GM13976 (cell line): ENCODE results near the gene ZNF804A.
"Not testable (repeated sequence)": the region's sequence is repeated elsewhere in the genome, so short reads cannot be mapped to it uniquely, and the experiment has no call there.

Source experiments
- DNase-seq: peaks from one replicate; pipeline ENCODE4 v3.0.0; 2012; ENCODE audit warnings: low spot score
- in situ Hi-C: fragments of 300-500 bp; cut with MboI; formaldehyde crosslinking; loops from one replicate; pipeline ENCODE4 v1.12.0; 2022; ENCODE audit warnings: low sequenced_read_pairs, mixed read lengths, inconsistent platforms; ENCODE audit not compliant: unreplicated experiment
- TF ChIP-seq, protein P1 (sequence below): IDR thresholded peaks from 2 replicates; pipeline ENCODE4 v1.5.1; 2012; ENCODE audit warnings: borderline replicate concordance, mild to moderate bottlenecking; ENCODE audit not compliant: insufficient read depth; ENCODE audit errors: extremely low read depth, missing control alignments, control extremely low read depth

The ZNF804A gene

DNA sequence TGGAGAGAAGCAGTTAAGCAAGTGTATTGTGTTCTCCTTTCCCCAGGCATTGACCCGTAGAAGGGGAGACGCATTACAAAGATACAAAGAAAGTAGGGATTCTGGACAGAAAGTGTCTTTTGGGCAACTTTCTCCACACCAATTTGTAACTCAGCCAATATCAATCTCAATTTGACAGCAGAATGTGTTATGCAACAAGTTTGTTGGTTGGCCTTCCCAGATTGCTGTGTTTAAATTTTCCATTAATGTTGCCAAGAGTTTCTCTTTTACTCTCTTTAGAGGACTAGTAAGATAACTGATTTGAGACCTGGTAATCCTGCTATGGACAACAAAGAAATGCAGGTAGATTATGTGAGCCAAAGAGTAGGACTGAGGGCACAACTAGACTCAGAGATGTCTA is 279.6 kb downstream of the ZNF804A start:
- TF ChIP-seq, protein P1, sequence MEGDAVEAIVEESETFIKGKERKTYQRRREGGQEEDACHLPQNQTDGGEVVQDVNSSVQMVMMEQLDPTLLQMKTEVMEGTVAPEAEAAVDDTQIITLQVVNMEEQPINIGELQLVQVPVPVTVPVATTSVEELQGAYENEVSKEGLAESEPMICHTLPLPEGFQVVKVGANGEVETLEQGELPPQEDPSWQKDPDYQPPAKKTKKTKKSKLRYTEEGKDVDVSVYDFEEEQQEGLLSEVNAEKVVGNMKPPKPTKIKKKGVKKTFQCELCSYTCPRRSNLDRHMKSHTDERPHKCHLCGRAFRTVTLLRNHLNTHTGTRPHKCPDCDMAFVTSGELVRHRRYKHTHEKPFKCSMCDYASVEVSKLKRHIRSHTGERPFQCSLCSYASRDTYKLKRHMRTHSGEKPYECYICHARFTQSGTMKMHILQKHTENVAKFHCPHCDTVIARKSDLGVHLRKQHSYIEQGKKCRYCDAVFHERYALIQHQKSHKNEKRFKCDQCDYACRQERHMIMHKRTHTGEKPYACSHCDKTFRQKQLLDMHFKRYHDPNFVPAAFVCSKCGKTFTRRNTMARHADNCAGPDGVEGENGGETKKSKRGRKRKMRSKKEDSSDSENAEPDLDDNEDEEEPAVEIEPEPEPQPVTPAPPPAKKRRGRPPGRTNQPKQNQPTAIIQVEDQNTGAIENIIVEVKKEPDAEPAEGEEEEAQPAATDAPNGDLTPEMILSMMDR, result no peak
- no peak for DNase-seq
- in situ Hi-C loops, result no loop called here

DNA sequence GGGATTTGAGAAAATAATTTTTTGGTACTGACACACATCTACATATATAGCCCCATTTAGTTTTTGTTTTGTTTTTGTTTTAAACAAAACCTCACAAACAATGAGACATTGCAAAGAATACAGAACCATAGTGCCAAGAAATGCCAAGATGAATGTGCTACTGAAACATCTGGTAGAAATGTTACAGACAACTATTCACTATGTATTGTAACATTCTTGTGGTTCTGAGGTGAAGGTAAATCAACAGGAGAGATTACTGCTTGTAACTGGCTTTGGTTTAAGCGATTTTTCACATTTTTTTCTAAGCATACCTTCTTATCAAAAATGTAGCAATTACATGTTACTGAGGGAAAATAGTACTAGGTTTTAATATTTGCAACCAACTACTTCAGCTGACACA is 281.3 kb downstream of the ZNF804A start:
- DNase-seq, result no peak
- in situ Hi-C loops, result no loop called here
- TF ChIP-seq, protein P1, result no peak

DNA sequence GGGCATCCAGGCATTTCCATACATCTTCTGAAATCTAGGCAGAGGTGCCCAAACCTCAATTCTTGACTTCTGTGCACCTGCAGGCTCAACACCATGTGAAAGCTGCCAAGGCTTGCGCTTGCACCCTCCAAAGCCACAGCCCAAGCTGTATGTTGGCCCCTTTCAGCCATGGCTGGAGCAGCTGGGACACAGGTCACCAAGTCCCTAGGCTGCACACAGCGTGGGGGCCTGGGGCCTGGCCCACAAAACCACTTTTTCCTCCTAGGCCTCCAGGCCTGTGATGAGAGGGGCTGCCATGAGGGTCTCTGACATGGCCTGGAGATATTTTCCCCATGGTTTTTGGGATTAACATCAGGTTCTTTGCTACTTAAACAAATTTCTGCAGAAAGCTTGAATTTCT is 288.3 kb downstream of the ZNF804A start:
- DNase-seq, in situ Hi-C loops: not testable (repeated sequence)

DNA sequence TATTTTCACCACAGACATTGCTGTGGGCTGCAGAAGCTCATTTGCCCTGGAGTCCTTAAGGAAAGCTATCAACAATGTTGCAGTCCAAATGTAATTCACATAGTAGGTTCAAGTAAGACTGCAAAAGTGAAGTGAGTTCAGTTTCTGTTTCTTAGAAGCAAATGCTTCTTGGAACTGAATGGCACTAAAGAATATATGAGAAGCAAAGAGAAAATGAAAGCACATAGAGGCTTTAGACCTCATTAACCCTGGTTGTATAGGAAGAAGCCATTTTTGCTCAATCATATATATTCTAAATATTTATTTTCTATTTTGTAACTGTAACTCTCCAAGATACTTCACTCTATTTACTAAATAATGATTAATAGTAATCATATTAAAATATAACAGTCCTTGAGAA is 292.0 kb downstream of the ZNF804A start:
- TF ChIP-seq, protein P1, result no peak
- in situ Hi-C loops, result no loop called here

DNA sequence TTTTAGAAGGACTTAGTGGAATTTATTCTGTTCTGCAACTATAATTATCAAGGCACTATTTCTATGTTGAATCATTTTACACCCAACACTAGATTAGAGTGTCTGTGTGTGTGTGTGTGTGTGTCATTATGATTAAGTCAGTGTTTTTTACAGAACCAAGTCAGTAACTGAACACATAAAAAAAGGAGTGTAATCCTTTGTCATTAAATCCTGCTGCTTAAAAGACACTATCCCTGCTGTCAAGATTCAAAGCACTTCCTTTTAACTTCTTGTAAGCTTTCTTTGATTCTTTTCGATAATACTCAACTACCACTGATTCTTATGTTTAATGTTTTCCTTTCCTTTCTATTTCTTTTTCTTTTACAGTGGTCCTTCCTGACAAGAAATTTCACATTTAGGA is 306.7 kb downstream of the ZNF804A start:
- DNase-seq, result no peak
- in situ Hi-C loops, result no loop called here
- TF ChIP-seq, protein P1, result no peak

More for the DNA sequence above, 292.0 kb downstream of the ZNF804A start:
- peak; percentile 16 for DNase-seq

DNA sequence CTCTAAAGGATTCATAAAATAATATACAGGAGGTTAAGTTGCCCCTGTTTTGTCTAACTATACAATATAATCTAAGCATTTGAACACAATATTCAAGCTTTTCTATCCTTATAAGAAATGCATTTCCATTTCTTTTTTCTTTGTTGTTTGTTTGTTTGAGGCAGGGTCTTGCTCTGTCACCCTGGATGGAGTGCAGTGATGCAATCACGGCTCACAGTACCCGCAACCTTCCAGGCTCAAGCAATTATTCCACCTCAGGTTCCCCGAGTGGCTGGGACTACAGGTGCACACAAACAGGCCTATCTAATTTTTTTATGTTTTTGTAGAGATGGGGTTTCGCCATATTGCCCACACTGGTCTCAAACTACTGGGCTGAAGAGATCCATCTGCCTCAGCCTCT is 307.8 kb downstream of the ZNF804A start:
- in situ Hi-C loops, result no loop called here
- no peak for DNase-seq
- TF ChIP-seq, protein P1, result no peak

DNA sequence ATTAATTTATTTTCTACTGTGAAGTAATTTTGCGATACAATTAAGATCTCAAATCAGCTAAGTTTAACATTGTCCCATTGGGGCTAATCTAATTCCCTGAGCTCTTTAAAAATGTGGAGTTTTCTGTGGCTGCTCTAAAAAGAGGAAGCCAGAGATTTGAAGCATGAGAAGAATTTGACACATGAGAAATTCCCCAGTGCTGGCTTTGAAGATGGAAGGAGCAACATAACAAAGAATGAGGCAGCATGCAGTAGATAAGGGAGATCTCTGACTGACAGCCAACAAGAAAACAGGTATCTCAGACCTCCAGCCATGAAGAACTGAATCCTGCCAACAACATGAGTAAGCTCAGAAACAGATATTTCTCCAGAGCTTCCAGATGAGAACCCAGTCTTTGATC is 308.4 kb downstream of the ZNF804A start:
- TF ChIP-seq, protein P1, result no peak
- no peak for DNase-seq
- in situ Hi-C loops, result no loop called here

DNA sequence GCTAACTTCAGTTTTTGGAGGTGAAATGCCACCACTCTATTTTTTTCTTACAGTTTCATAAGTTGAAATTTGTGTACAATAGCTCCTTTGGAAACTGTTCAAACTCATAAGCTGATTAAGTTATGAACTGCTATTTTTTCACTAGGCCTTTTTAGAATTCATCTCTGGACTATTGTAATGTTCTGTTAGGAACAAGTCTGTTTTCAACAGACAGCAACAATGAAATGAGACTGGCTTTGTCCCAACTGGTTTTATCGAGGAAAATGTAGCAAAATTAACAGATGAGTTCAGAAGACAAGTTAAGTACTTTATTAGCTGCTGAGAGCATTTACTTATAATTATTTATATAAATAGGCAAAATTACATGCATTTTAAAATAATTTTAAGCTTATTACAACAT is 310.6 kb downstream of the ZNF804A start:
- in situ Hi-C loops, result no loop called here
- TF ChIP-seq, protein P1, result no peak
- no peak for DNase-seq
